OCI-LY3 (cell line): Measurements from ENCODE around the gene MATN4.
A peak's percentile ranks its signal among the peaks of the same experiment; 100 is the strongest.

Experiments
- H2AFZ ChIP-seq: fragments of 200-600, 300-600 bp; shearing (Covaris generic); 2 replicates; pipeline ENCODE4 v1.6.0; 2014; ENCODE audit warnings: antibody characterized with exemption, low read depth, low read length
- H3K27ac ChIP-seq: fragments of 200-600, 300-600 bp; sonication (generic); 2 replicates; pipeline ENCODE4 v1.5.1; 2014; ENCODE audit warnings: mild to moderate bottlenecking, low read length, moderate library complexity, mixed read lengths
- H3K27me3 ChIP-seq: fragments of 200-600, 300-600 bp; sonication (generic); 2 replicates; pipeline ENCODE4 v1.6.1; 2014; ENCODE audit warnings: low read depth, low read length, mixed read lengths
- H3K36me3 ChIP-seq: fragments of 200-600, 300-600 bp; sonication (generic); replicated peaks from 2 replicates; pipeline ENCODE3; 2014; ENCODE audit warnings: low read depth, low read length, mixed read lengths
- H3K4me1 ChIP-seq: fragments of 300-600, 200-600 bp; sonication (generic); 2 replicates; pipeline ENCODE4 v1.6.1; 2014; ENCODE audit warnings: low read length, mixed read lengths
- H3K4me2 ChIP-seq: fragments of 200-600, 300-600 bp; sonication (generic); 2 replicates; pipeline ENCODE4 v1.6.1; 2014; ENCODE audit warnings: low read length, mixed read lengths
- H3K4me3 ChIP-seq: fragments of 300-600, 200-600 bp; sonication (generic); 2 replicates; pipeline ENCODE4 v1.5.1; 2014; ENCODE audit warnings: antibody characterized with exemption, mild to moderate bottlenecking, low read length, moderate library complexity
- H3K79me2 ChIP-seq: fragments of 300-600, 200-600 bp; shearing (Covaris generic); 2 replicates; pipeline ENCODE4 v1.6.1; 2014; ENCODE audit warnings: mild to moderate bottlenecking, low read length, mixed read lengths
- H3K9ac ChIP-seq: fragments of 300-600, 200-600 bp; shearing (Covaris generic); 2 replicates; pipeline ENCODE4 v1.6.0; 2014; ENCODE audit warnings: mild to moderate bottlenecking, low read length, moderate library complexity
- H3K9me3 ChIP-seq: fragments of 200-600, 300-600 bp; shearing (Covaris generic); 2 replicates; pipeline ENCODE4 v1.6.1; 2014; ENCODE audit warnings: low read length, mixed read lengths; ENCODE audit not compliant: insufficient read depth
- H4K20me1 ChIP-seq: fragments of 200-600, 300-600 bp; sonication (generic); 2 replicates; pipeline ENCODE4 v1.6.1; 2016; ENCODE audit warnings: low read length, mixed read lengths; ENCODE audit not compliant: insufficient read depth
- CTCF ChIP-seq: fragments of 200-600, 300-600 bp; sonication (generic); IDR thresholded peaks from 2 replicates; pipeline ENCODE4 v1.5.1; 2014; ENCODE audit warnings: antibody characterized with exemption, low read length, low read depth
- EZH2phosphoT487 ChIP-seq: fragments of 200-600 bp; shearing (Covaris generic); IDR thresholded peaks from 2 replicates; pipeline ENCODE4 v1.6.1; 2018; ENCODE audit warnings: antibody characterized with exemption, mixed run types, low read depth

Gene MATN4

GRCh38 chr20:45290677-45291355 lies 17.3 kb downstream of the MATN4 start:
- no peaks in the 10 kb centered on the region for H3K36me3 ChIP-seq
- H3K4me2 ChIP-seq = peak overlapping the region; percentile 64
- peaks cover 37% of the 10 kb centered on the region for H3K27me3 ChIP-seq
- peaks cover 18% of the 10 kb centered on the region for H3K4me1 ChIP-seq
- no peaks in the 10 kb centered on the region for H4K20me1 ChIP-seq
- H2AFZ ChIP-seq = no peak overlapping the region
- H3K9me3 ChIP-seq = 0 out of 2 replicates have a peak, but pooled peaks cover 3% of the 10 kb centered on the region
- H3K4me3 ChIP-seq = peak overlapping the region; percentile 30
- H3K79me2 ChIP-seq = no peaks in the 10 kb centered on the region
- no peak for TF ChIP-seq EZH2phosphoT487
- peak; percentile 100 for TF ChIP-seq CTCF
- H3K9ac ChIP-seq = no peak overlapping the region
- no peak overlapping the region for H3K27ac ChIP-seq

- Histone ChIP-seq H3K79me2 (no peaks in the 10 kb centered on the region), H2AFZ (no peak overlapping the region), H3K9ac (no peak overlapping the region), H3K4me1 (peaks cover 18% of the 10 kb centered on the region), H4K20me1 (no peaks in the 10 kb centered on the region), H3K9me3 (0 out of 2 replicates have a peak, but pooled peaks cover 3% of the 10 kb centered on the region), H3K4me2 (peak overlapping the region; percentile 64), H3K27me3 (peaks cover 38% of the 10 kb centered on the region), H3K36me3 (no peaks in the 10 kb centered on the region), H3K27ac (no peak overlapping the region), H3K4me3 (peak overlapping the region; percentile 30)
- no peak for TF ChIP-seq EZH2phosphoT487
- TF ChIP-seq CTCF = no peak
Observed at GRCh38 chr20:45289942-45290676, 18.0 kb downstream of the MATN4 start.

GRCh38 chr20:45288860-45289259 lies 19.2 kb downstream of the MATN4 start:
- no peak overlapping the region for H2AFZ ChIP-seq
- peaks cover 18% of the 10 kb centered on the region for H3K4me1 ChIP-seq
- TF ChIP-seq CTCF = no peak
- no peak for TF ChIP-seq EZH2phosphoT487

GRCh38 chr20:45288376-45288775 lies 19.7 kb downstream of the MATN4 start:
- no peaks in the 10 kb centered on the region for H3K79me2 ChIP-seq
- H3K4me3 ChIP-seq = no peak overlapping the region
- H3K27me3 ChIP-seq = peaks cover 50% of the 10 kb centered on the region
- H4K20me1 ChIP-seq = no peaks in the 10 kb centered on the region
- H3K4me2 ChIP-seq = no peak overlapping the region
- H3K4me1 ChIP-seq = peaks cover 18% of the 10 kb centered on the region
- no peaks in the 10 kb centered on the region for H3K36me3 ChIP-seq
- no peaks in the 10 kb centered on the region for H3K9me3 ChIP-seq
- no peak overlapping the region for H3K27ac ChIP-seq
- H2AFZ ChIP-seq = no peak overlapping the region
- H3K9ac ChIP-seq = no peak overlapping the region
- TF ChIP-seq CTCF (no peak), EZH2phosphoT487 (no peak)

More at GRCh38 chr20:45288860-45289259, 19.2 kb downstream of the MATN4 start:
- Histone ChIP-seq H3K9ac (no peak overlapping the region), H3K79me2 (no peaks in the 10 kb centered on the region), H4K20me1 (no peaks in the 10 kb centered on the region), H3K36me3 (no peaks in the 10 kb centered on the region), H3K27me3 (peaks cover 45% of the 10 kb centered on the region), H3K27ac (no peak overlapping the region), H3K4me3 (no peak overlapping the region), H3K4me2 (no peak overlapping the region), H3K9me3 (no peaks in the 10 kb centered on the region)
